22Rv1 (cell line): ENCODE results near the gene SLC23A2.

Experiments used
- ZFX ChIP-seq: fragments of 450-650 bp; IDR thresholded peaks from 2 replicates; pipeline ENCODE4 v1.6.1; 2017; ENCODE audit warnings: antibody characterized with exemption, borderline replicate concordance
- TF ChIP-seq, protein P1 (sequence below): fragments of 450-650 bp; IDR thresholded peaks from 2 replicates; pipeline ENCODE4 v1.5.1; 2017; ENCODE audit warnings: mild to moderate bottlenecking

GRCh38 chr20:4905195-4905594 lies 96.1 kb downstream of the SLC23A2 start:
- TF ChIP-seq, protein P1, sequence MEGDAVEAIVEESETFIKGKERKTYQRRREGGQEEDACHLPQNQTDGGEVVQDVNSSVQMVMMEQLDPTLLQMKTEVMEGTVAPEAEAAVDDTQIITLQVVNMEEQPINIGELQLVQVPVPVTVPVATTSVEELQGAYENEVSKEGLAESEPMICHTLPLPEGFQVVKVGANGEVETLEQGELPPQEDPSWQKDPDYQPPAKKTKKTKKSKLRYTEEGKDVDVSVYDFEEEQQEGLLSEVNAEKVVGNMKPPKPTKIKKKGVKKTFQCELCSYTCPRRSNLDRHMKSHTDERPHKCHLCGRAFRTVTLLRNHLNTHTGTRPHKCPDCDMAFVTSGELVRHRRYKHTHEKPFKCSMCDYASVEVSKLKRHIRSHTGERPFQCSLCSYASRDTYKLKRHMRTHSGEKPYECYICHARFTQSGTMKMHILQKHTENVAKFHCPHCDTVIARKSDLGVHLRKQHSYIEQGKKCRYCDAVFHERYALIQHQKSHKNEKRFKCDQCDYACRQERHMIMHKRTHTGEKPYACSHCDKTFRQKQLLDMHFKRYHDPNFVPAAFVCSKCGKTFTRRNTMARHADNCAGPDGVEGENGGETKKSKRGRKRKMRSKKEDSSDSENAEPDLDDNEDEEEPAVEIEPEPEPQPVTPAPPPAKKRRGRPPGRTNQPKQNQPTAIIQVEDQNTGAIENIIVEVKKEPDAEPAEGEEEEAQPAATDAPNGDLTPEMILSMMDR = no peak
- TF ChIP-seq ZFX = no peak
